CD4-positive, alpha-beta T cell treated with Interleukin-6 at 100 ng/mL for 8 hours (primary cell): ENCODE measurements around the gene PKD2.

Source experiments
- DNase-seq: peaks from one replicate; pipeline ENCODE4 v3.0.0-alpha.2; 2020; ENCODE audit warnings: mixed read lengths, low spot score

PKD2 gene

GRCh38 chr4:88007304-88008121 is at the start of gene PKD2:
TSS of gene PKD2 (plus strand) at chr4:88007635. CDS start at chr4:88007734, 99 bp downstream.
- DNase-seq, result peak; percentile 69

- no peak for DNase-seq
Observed at GRCh38 chr4:87961993-87962392, 45.4 kb upstream of the PKD2 start.

GRCh38 chr4:87962398-87963146 is 44.9 kb upstream of the PKD2 start:
- DNase-seq, result no peak

GRCh38 chr4:87965501-87965975 is 41.9 kb upstream of the PKD2 start:
- DNase-seq, result no peak

- DNase-seq, result no peak
Observed at GRCh38 chr4:87966095-87966496, 41.3 kb upstream of the PKD2 start.

- no peak for DNase-seq
Observed at GRCh38 chr4:87967193-87967592, 40.2 kb upstream of the PKD2 start.

GRCh38 chr4:87970121-87970520 is 37.3 kb upstream of the PKD2 start:
- DNase-seq, result no peak

- DNase-seq, result no peak
Observed at GRCh38 chr4:87971866-87972265, 35.6 kb upstream of the PKD2 start.

GRCh38 chr4:87973283-87974169 is 33.9 kb upstream of the PKD2 start:
- peak; percentile 28 for DNase-seq

- no peak for DNase-seq
Observed at GRCh38 chr4:87974856-87975462, 32.5 kb upstream of the PKD2 start.

GRCh38 chr4:87975466-87975865 is 32.0 kb upstream of the PKD2 start, which contains the start of gene SPP1:
TSS of gene SPP1 (plus strand) at chr4:87975714. CDS start at chr4:87976896, 1,182 bp downstream.
- DNase-seq, result no peak

GRCh38 chr4:87977521-87978278 is 29.7 kb upstream of the PKD2 start:
- DNase-seq, result no peak

GRCh38 chr4:87978681-87979080 is 28.8 kb upstream of the PKD2 start:
- no peak for DNase-seq

- DNase-seq, result no peak
Observed at GRCh38 chr4:87979810-87980209, 27.6 kb upstream of the PKD2 start.

GRCh38 chr4:87981486-87981885 is 25.9 kb upstream of the PKD2 start:
- DNase-seq, result no peak

GRCh38 chr4:87982036-87982435 is 25.4 kb upstream of the PKD2 start:
- DNase-seq, result no peak

GRCh38 chr4:87982446-87983010 is 24.9 kb upstream of the PKD2 start:
- DNase-seq, result no peak

- no peak for DNase-seq
Observed at GRCh38 chr4:87983996-87984395, 23.4 kb upstream of the PKD2 start.

GRCh38 chr4:87985097-87985886 is 22.1 kb upstream of the PKD2 start:
- DNase-seq, result peak; percentile 21

- no peak for DNase-seq
Observed at GRCh38 chr4:87985887-87986200, 21.6 kb upstream of the PKD2 start.
